Right atrium auricular region (tissue), 2 donors: ENCODE results near the gene SLC10A3. TPM values are rescaled to one million over a fixed set of nuclear protein-coding genes. Genes with fewer than 3 reads are reported as not detected.

ENCODE experiments used
- DNase-seq: peaks from one replicate; pipeline ENCODE4 v3.0.0-alpha.2; 2019; ENCODE audit warnings: low spot score
- H3K27ac ChIP-seq, 2 donors: fragments of 200-600 bp; sonication (generic); 1 replicate in 1 of 2; 2 replicates in 1 of 2; pipeline ENCODE4 v1.5.1; 2016 to 2019
- H3K27me3 ChIP-seq, 2 donors: fragments of 200-600 bp; sonication (generic); one replicate each; pipeline versions ENCODE4 v1.5.1 to v1.6.0; 2017 to 2019
- H3K36me3 ChIP-seq: fragments of 200-600 bp; sonication (generic); one replicate; pipeline ENCODE4 v1.5.1; 2016
- H3K4me1 ChIP-seq, 2 donors: fragments of 200-600 bp; sonication (generic); one replicate each; pipeline versions ENCODE4 v1.5.1 to v1.6.0; 2017 to 2019
- H3K4me3 ChIP-seq, 2 donors: fragments of 200-600 bp; sonication (generic); 1 replicate in 1 of 2; 2 replicates in 1 of 2; pipeline ENCODE4 v1.5.1; 2017 to 2019; ENCODE audit warnings: mild to moderate bottlenecking in 1 of 2, moderate library complexity in 1 of 2
- H3K9me3 ChIP-seq, 2 donors: fragments of 200-600 bp; sonication (generic); one replicate each; pipeline ENCODE4 v1.5.1; 2019
- CTCF ChIP-seq, 2 donors: fragments of 200-600 bp; sonication (generic); IDR thresholded peaks; one replicate each; pipeline ENCODE4 v1.5.1; 2019; ENCODE audit warnings: antibody characterized with exemption in 2 of 2
- total RNA-seq, 2 donors: library from RNA; depleted of rRNA; stranded (reverse); fragments of >200 nt; gene quantifications; one replicate each; pipeline ENCODE4 v1.1.0, GENCODE V29; 2016

The SLC10A3 gene
- total RNA-seq: 10 to 100 TPM; 22.2 to 22.9 TPM

GRCh38 chrX:154490414-154491083 is at the start of gene SLC10A3:
TSS of gene SLC10A3 (minus strand) at chrX:154490629. CDS start at chrX:154488940, 1,689 bp downstream.
- Histone ChIP-seq H3K27me3 (no peaks in the 10 kb centered on the region), H3K4me3 (peak within 1 kb of the TSS; percentile 52 to 67), H3K36me3 (no peaks in the 10 kb centered on the region), H3K9me3 (no peaks in the 10 kb centered on the region), H3K27ac (peak within 1 kb of the TSS; percentile 90 to 93), H3K4me1 (peaks cover 0 to 2% of the 10 kb centered on the region in 2 donors)
- DNase-seq: peak; percentile 95
- peak in 1 of 2 donors; percentile 36 for TF ChIP-seq CTCF (IDR thresholded peaks at IDR 0.05)

GRCh38 chrX:154539077-154539476 is 48.6 kb upstream of the SLC10A3 start:
- H3K4me3 ChIP-seq: no peak overlapping the region
- no peaks in the 10 kb centered on the region for H3K27me3 ChIP-seq
- no peaks in the 10 kb centered on the region for H3K9me3 ChIP-seq
- H3K27ac ChIP-seq: no peak overlapping the region
- peaks cover 10% of the 10 kb centered on the region for H3K36me3 ChIP-seq
- no peak for DNase-seq
- no peak for TF ChIP-seq CTCF (IDR thresholded peaks at IDR 0.05)
- peaks cover 0 to 35% of the 10 kb centered on the region in 2 donors for H3K4me1 ChIP-seq

GRCh38 chrX:154535892-154536291 is 45.5 kb upstream of the SLC10A3 start:
- no peak overlapping the region for H3K4me3 ChIP-seq
- no peak for DNase-seq
- peaks cover 10% of the 10 kb centered on the region for H3K36me3 ChIP-seq
- H3K27ac ChIP-seq: no peak overlapping the region
- no peak for TF ChIP-seq CTCF (IDR thresholded peaks at IDR 0.05)
- no peaks in the 10 kb centered on the region for H3K9me3 ChIP-seq
- H3K4me1 ChIP-seq: peaks cover 0 to 7% of the 10 kb centered on the region in 2 donors
- no peaks in the 10 kb centered on the region for H3K27me3 ChIP-seq

GRCh38 chrX:154534526-154535322 is 44.3 kb upstream of the SLC10A3 start:
- Histone ChIP-seq H3K27ac (peak overlapping the region; percentile 49 to 55), H3K4me3 (no peak overlapping the region), H3K9me3 (no peaks in the 10 kb centered on the region), H3K27me3 (no peaks in the 10 kb centered on the region), H3K36me3 (peaks cover 10% of the 10 kb centered on the region), H3K4me1 (peaks cover 0 to 6% of the 10 kb centered on the region in 2 donors)
- peak; percentile 90 for DNase-seq
- peak; percentile 96 to 100 for TF ChIP-seq CTCF (IDR thresholded peaks at IDR 0.05)

GRCh38 chrX:154532690-154533089 is 42.3 kb upstream of the SLC10A3 start:
- TF ChIP-seq CTCF (IDR thresholded peaks at IDR 0.05): no peak
- no peak for DNase-seq
- Histone ChIP-seq H3K9me3 (no peaks in the 10 kb centered on the region), H3K36me3 (peaks cover 10% of the 10 kb centered on the region), H3K4me3 (no peak overlapping the region), H3K4me1 (peaks cover 0 to 6% of the 10 kb centered on the region in 2 donors), H3K27me3 (no peaks in the 10 kb centered on the region), H3K27ac (no peak overlapping the region)
